K562 (cell line): ENCODE measurements around the gene IFNW1. TPM values are rescaled to one million over a fixed set of nuclear protein-coding genes. Genes with fewer than 3 reads are reported as not detected.

Experiments used
- ATAC-seq: fragments of 200-7000 bp; cut with Tn5 transposase; 3 replicates; pipeline ENCODE4 v1.9.1; 2020; ENCODE audit warnings: moderate library complexity
- BruUV-seq: library from RNA; stranded (reverse); fragments of 400-500 nt; replicated peaks from 2 replicates; lab custom pipeline; 2021; lab: Mats Ljungman, UMichigan
- CTCF ChIA-PET: fragments of 300-600 bp; formaldehyde crosslinking; extraction: SDS; loops from one replicate; lab custom pipeline; 2021; ENCODE audit warnings: low intra/inter-chr PET ratio; lab: Yijun Ruan, JAX
- POLR2A ChIA-PET: fragments of 300-600, 350-650 bp; sonication (Branson Sonifier 250); formaldehyde crosslinking; extraction: SDS; loops from one replicate; lab custom pipeline; 2021; ENCODE audit warnings: antibody characterized with exemption, inconsistent platforms; lab: Yijun Ruan, JAX
- DNase-seq, 4 experiments: peaks; one replicate each; pipeline versions ENCODE4 v3.0.0 to v3.0.0-alpha.2; 2011 to 2018; ENCODE audit warnings: low spot score in 3 of 4, mixed read lengths in 3 of 4; ENCODE audit errors: extremely low read depth in 1 of 4
- FAIRE-seq: peaks from 2 replicates; lab custom pipeline; 2011; peaks lifted over from hg19 to GRCh38; lab: Jason Lieb, UNC
- H2AFZ ChIP-seq: 2 replicates; pipeline ENCODE4 v1.6.0; 2011; ENCODE audit warnings: low read depth, low read length, control low read depth, inconsistent platforms
- H3K27ac ChIP-seq: fragments of 200-600 bp; 3 replicates; pipeline ENCODE4 v1.8.0; 2011; ENCODE audit warnings: low read depth, mild to moderate bottlenecking, control low read depth, inconsistent platforms, low read length, moderate library complexity, mixed read lengths; ENCODE audit errors: extremely low read depth
- H3K27me3 ChIP-seq, 2 experiments: fragments of 300-600 bp in 1 of 2; 2 replicates in 1 of 2; 3 replicates in 1 of 2; pipeline versions ENCODE4 v1.6.0 to v1.8.0; 2011; ENCODE audit warnings: inconsistent platforms in 2 of 2, low read length in 2 of 2, mild to moderate bottlenecking in 1 of 2, mixed read lengths in 1 of 2, moderate library complexity in 1 of 2; ENCODE audit not compliant: control insufficient read depth in 2 of 2, insufficient read depth in 2 of 2
- H3K36me3 ChIP-seq: fragments of 300-600 bp; 3 replicates; pipeline ENCODE4 v1.8.0; 2011; ENCODE audit warnings: mild to moderate bottlenecking, low read length, inconsistent platforms; ENCODE audit not compliant: control insufficient read depth, insufficient read depth
- H3K4me1 ChIP-seq, 2 experiments: fragments of 200-600 bp in 1 of 2; replicated peaks in 1 of 2; 2 replicates in 1 of 2; 3 replicates in 1 of 2; pipeline versions ENCODE4 v1.5.1 to v1.8.0; 2011; ENCODE audit warnings: inconsistent platforms in 2 of 2, low read length in 2 of 2, mild to moderate bottlenecking in 1 of 2, mixed read lengths in 1 of 2, moderate library complexity in 1 of 2; ENCODE audit not compliant: control insufficient read depth in 2 of 2, insufficient read depth in 2 of 2
- H3K4me2 ChIP-seq: 2 replicates; pipeline ENCODE4 v1.6.1; 2011; ENCODE audit warnings: low read length, control low read depth, inconsistent platforms, mixed read lengths; ENCODE audit not compliant: insufficient read depth
- H3K4me3 ChIP-seq: fragments of 200-600 bp; sonication (generic), shearing (Covaris generic); 2 replicates; pipeline ENCODE4 v1.5.1; 2016; ENCODE audit warnings: control low read depth, inconsistent platforms
- H3K79me2 ChIP-seq: fragments of 200-600 bp; 3 replicates; pipeline ENCODE4 v1.8.0; 2011; ENCODE audit warnings: low read length, inconsistent platforms; ENCODE audit not compliant: control insufficient read depth, insufficient read depth
- H3K9ac ChIP-seq, 2 experiments: 2 replicates each; pipeline versions ENCODE4 v1.6.0 to v1.6.1; 2011; ENCODE audit warnings: low read depth in 2 of 2, low read length in 2 of 2, control low read depth in 1 of 2, inconsistent platforms in 1 of 2, mild to moderate bottlenecking in 1 of 2, mixed read lengths in 1 of 2; ENCODE audit not compliant: insufficient read depth in 1 of 2
- H3K9me1 ChIP-seq: one replicate; pipeline ENCODE4 v1.6.0; 2011; ENCODE audit warnings: inconsistent platforms, mild to moderate bottlenecking, low read length, moderate library complexity; ENCODE audit not compliant: control insufficient read depth, insufficient read depth
- H3K9me3 ChIP-seq: replicated peaks from 2 replicates; pipeline ENCODE4 v1.5.1; 2011; ENCODE audit warnings: low read depth, low read length, inconsistent platforms; ENCODE audit not compliant: control insufficient read depth, insufficient read depth
- H4K20me1 ChIP-seq: replicated peaks from 2 replicates; pipeline ENCODE4 v1.6.1; 2011; ENCODE audit warnings: low read length, inconsistent platforms, mixed read lengths; ENCODE audit not compliant: control insufficient read depth, insufficient read depth
- CHAMP1 ChIP-seq: fragments of 450-650 bp; IDR thresholded peaks from 2 replicates; pipeline ENCODE4 v1.6.1; 2016; ENCODE audit warnings: mild to moderate bottlenecking
- DMBX1 ChIP-seq: fragments of 250-450 bp; sonication (Bioruptor Pico); IDR thresholded peaks from 2 replicates; pipeline ENCODE4 v1.8.0; 2022; ENCODE audit warnings: inconsistent platforms, mild to moderate bottlenecking, moderate library complexity, borderline replicate concordance
- HMGN3 ChIP-seq: IDR thresholded peaks from 2 replicates; pipeline ENCODE4 v1.6.1; 2011; ENCODE audit warnings: borderline replicate concordance, low read depth, mild to moderate bottlenecking, mixed read lengths, low read length; ENCODE audit not compliant: insufficient read length; ENCODE audit errors: extremely low read depth
- PTTG1 ChIP-seq: fragments of 450-650 bp; IDR thresholded peaks from 2 replicates; pipeline ENCODE4 v1.6.1; 2016; ENCODE audit warnings: low read depth, mild to moderate bottlenecking, missing genetic modification characterization, missing compliant biosample characterization
- ZNF592 ChIP-seq: fragments of 450-650 bp; IDR thresholded peaks from 2 replicates; pipeline ENCODE4 v1.6.1; 2017; ENCODE audit warnings: antibody characterized with exemption, mild to moderate bottlenecking
- ZNF655 ChIP-seq: fragments of 250-450 bp; sonication (Bioruptor Pico); IDR thresholded peaks from 2 replicates; pipeline ENCODE4 v1.5.0; 2021
- WGBS: fragments of 100-300 bp; shearing (Covaris generic); methylation state at CpG from one replicate; pipeline ENCODE4 v1.1.6; 2016; ENCODE audit warnings: low coverage, mixed read lengths; ENCODE audit not compliant: insufficient coverage; ENCODE audit errors: missing lambda C conversion rate; 5-methylcytosine and 5-hydroxymethylcytosine counted together
- in situ Hi-C: fragments of 300-500 bp; cut with MboI; formaldehyde crosslinking; loops from 4 replicates; pipeline ENCODE4 v1.15.0; 2018; ENCODE audit warnings: inconsistent platforms, mixed read lengths
- intact Hi-C: fragments of 100-400 bp; cut with micrococcal nuclease; formaldehyde crosslinking; loops from 2 replicates; pipeline ENCODE4 v1.14.2; 2022
- polyA plus RNA-seq, 8 experiments: library from polyadenylated mRNA; depleted of rRNA in 4 of 8; stranded (reverse) in 5 of 8; unstranded in 3 of 8; fragments of >200 nt; fragmentation: Nextera tagmentation in 2 of 8; fragmentation: Illumina TruSeq in 1 of 8; extraction: Ambion mirVana in 2 of 8; extraction: Trizol in 1 of 8; gene quantifications; 2 replicates each; pipeline versions ENCODE4 v1.2.1 to v1.2.3, GENCODE V29; 2011 to 2014; ENCODE audit warnings: inconsistent platforms in 1 of 8, missing spikeins in 1 of 8
- total RNA-seq, 7 experiments: library from RNA; depleted of rRNA in 6 of 7; stranded (reverse); fragments of >200 nt in 6 of 7; fragmentation: Illumina TruSeq in 2 of 7; extraction: Trizol in 2 of 7; gene quantifications; 2 replicates each; pipeline versions ENCODE4 v1.2.1 to v1.2.3, GENCODE V29; 2011 to 2021; ENCODE audit warnings: low replicate concordance in 1 of 7

IFNW1 gene
- total and polyA plus RNA-seq, 9 of the 15 experiments (the other 6 are each of a cell fraction or from before 2014, with no cell fraction given), result not detected

GRCh38 chr9:21121079-21121478 lies 20.6 kb downstream of the IFNW1 start:
- no peak for FAIRE-seq
- TF ChIP-seq CHAMP1, result no peak
- TF ChIP-seq, all 486 proteins: peak for 0
- DNase-seq (no peak), ATAC-seq (no peak)
- no peaks in the 10 kb centered on the region for H4K20me1 ChIP-seq
- ChIA-PET POLR2A (no interaction called here), CTCF (no interaction called here)
- no peaks in the 10 kb centered on the region for H3K9me1 ChIP-seq
- no peaks in the 10 kb centered on the region for H3K79me2 ChIP-seq
- no peak overlapping the region for H3K4me3 ChIP-seq
- H3K27me3 ChIP-seq, result no peaks in the 10 kb centered on the region
- no peak overlapping the region for H3K4me2 ChIP-seq
- WGBS, result no CpG with 5 or more reads among the region's 2 CpGs
- no peak overlapping the region for H3K9ac ChIP-seq
- no peak overlapping the region for H2AFZ ChIP-seq
- no peaks in the 10 kb centered on the region for H3K9me3 ChIP-seq
- in situ Hi-C loops (no loop called here), intact Hi-C loops (no loop called here)
- no TSS peak for BruUV-seq
- no peaks in the 10 kb centered on the region for H3K36me3 ChIP-seq
- H3K27ac ChIP-seq, result no peak overlapping the region
- H3K4me1 ChIP-seq, result no peaks in the 10 kb centered on the region

GRCh38 chr9:21119093-21119770 lies 22.4 kb downstream of the IFNW1 start:
- no TSS peak for BruUV-seq
- Histone ChIP-seq H3K4me2 (no peak overlapping the region), H2AFZ (no peak overlapping the region), H3K27me3 (no peaks in the 10 kb centered on the region), H3K4me3 (no peak overlapping the region), H3K36me3 (no peaks in the 10 kb centered on the region), H3K79me2 (no peaks in the 10 kb centered on the region), H3K9ac (no peak overlapping the region), H4K20me1 (no peaks in the 10 kb centered on the region), H3K4me1 (no peaks in the 10 kb centered on the region), H3K9me3 (no peaks in the 10 kb centered on the region), H3K27ac (no peak overlapping the region), H3K9me1 (no peaks in the 10 kb centered on the region)
- intact Hi-C loops (no loop called here), in situ Hi-C loops (no loop called here)
- DNase-seq, result no peak
- no peak for FAIRE-seq
- ChIA-PET POLR2A (no interaction called here), CTCF (no interaction called here)
- no CpG with 5 or more reads among the region's 7 CpGs for WGBS
- ATAC-seq, result no peak
- no peak for TF ChIP-seq ZNF655 (CRISPR knock-in tag)
- TF ChIP-seq ZNF592, result no peak
- no peak for TF ChIP-seq PTTG1
- TF ChIP-seq DMBX1 (CRISPR knock-in tag), result no peak
- no peak for TF ChIP-seq HMGN3
